ENCODE measurements around the gene CBX1. TPM values are rescaled to one million over a fixed set of nuclear protein-coding genes. Genes with fewer than 3 reads are reported as not detected.
A peak's percentile ranks its signal among the peaks of the same experiment; 100 is the strongest.

Gene CBX1
- total and polyA plus RNA-seq, 2 of the 4 experiments (the other 2 are of a cell fraction): 35.0 to 54.9 TPM

DNA sequence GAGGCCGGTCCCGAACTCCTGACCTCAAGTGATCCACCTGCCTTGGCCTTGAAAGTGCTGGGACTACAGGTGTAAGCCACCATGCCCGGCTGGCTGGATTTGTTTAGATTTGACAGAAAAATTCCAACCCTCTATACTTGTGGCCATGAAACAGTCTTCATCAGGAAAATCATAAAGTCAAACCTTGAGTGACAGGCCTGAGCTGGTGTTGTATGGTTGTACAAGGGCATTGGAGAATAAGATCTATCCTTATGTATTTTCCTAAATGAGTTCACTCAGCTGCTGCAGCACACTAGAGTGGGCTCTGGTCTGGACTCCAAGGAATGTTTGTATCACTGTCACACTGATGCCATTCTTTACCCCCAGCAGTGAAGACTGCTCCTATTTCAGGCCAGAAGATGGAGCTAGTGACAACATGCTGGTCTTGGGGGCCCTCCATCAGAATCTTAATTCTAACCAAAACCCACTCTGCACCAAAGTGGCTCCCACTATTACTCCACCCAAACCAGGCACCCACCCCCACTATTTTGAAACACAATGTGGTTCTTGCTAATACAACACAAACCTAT lies 33.7 kb upstream of the CBX1 start:
- no peak overlapping the region for H2BK15ac ChIP-seq (ENCODE audit: low read depth, low read length)
- no peak for DNase-seq
- no peak overlapping the region for H3K56ac ChIP-seq (ENCODE audit: extremely low read depth, insufficient read depth, low read length)
- in situ Hi-C loops (cut with MboI; ENCODE audit: low sequenced_read_pairs): no loop called here
- no CpG with 5 or more reads among the region's 3 CpGs for WGBS, 2 experiments (ENCODE audit: extremely low coverage in 2 of 2, insufficient read length in 1 of 2)
- H3K9ac ChIP-seq (ENCODE audit: low read depth, low read length): no peak overlapping the region
- H3K9me3 ChIP-seq (ENCODE audit: control insufficient read depth, insufficient read depth, low read length): no peaks in the 10 kb centered on the region
- no peaks in the 10 kb centered on the region for H3K4me1 ChIP-seq (ENCODE audit: control insufficient read depth, insufficient read depth, low read length)
- H3K14ac ChIP-seq (replicated peaks; ENCODE audit: low read depth, low read length): no peak overlapping the region
- no peaks in the 10 kb centered on the region for H4K20me1 ChIP-seq (ENCODE audit: insufficient read depth, low read length)
- no peak overlapping the region for H2BK120ac ChIP-seq (ENCODE audit: low read depth, low read length)
- H2BK20ac ChIP-seq (ENCODE audit: low read depth, low read length): no peak overlapping the region
- no peak overlapping the region for H4K8ac ChIP-seq (ENCODE audit: low read depth in 2 of 2, low read length in 2 of 2)
- H3K23ac ChIP-seq (ENCODE audit: low read depth, low read length): no peak overlapping the region
- H3K27ac ChIP-seq (ENCODE audit: insufficient read depth, low read length): no peak overlapping the region
- ChIA-PET POLR2A (ENCODE audit: unreplicated experiment) (no interaction called here), CTCF (no interaction called here)
- no peak overlapping the region for H2BK5ac ChIP-seq (ENCODE audit: low read depth, low read length, poor library complexity, severe bottlenecking)
- H2AFZ ChIP-seq (replicated peaks; ENCODE audit: low read length, poor library complexity): no peak overlapping the region
- H2AK5ac ChIP-seq (ENCODE audit: low read depth, low read length): no peak overlapping the region
- no peaks in the 10 kb centered on the region for H3K79me1 ChIP-seq (ENCODE audit: low read depth in 1 of 2, low read length in 2 of 2)
- dilution Hi-C loops (cut with HindIII; ENCODE audit: low sequenced_read_pairs, unreplicated experiment): no loop called here
- no peak overlapping the region for H4K5ac ChIP-seq (ENCODE audit: low read depth, low read length)
- no peak overlapping the region for H4K91ac ChIP-seq (ENCODE audit: insufficient read depth, low read depth, low read length)
- intact Hi-C loops (cut with micrococcal nuclease): loop anchor here (2.0 kb wide), 1 partner anchor 484 kb away; no protein-coding TSS in a partner anchor
- ATAC-seq (ENCODE audit: low read depth): peak; percentile 31; the same call in 1 of the 2 replicates
- no peaks in the 10 kb centered on the region for H3K9me1 ChIP-seq (ENCODE audit: insufficient read depth, low read length)
- no peak overlapping the region for H3K18ac ChIP-seq (ENCODE audit: low read depth, low read length)
- H3K36me3 ChIP-seq (ENCODE audit: control insufficient read depth, insufficient read depth, low read length): no peaks in the 10 kb centered on the region
- H3K4me2 ChIP-seq (ENCODE audit: low read depth, low read length): no peak overlapping the region
- peaks cover 25% of the 10 kb centered on the region for H3K27me3 ChIP-seq (ENCODE audit: control insufficient read depth, insufficient read depth, low read length)
- H3K4me3 ChIP-seq (ENCODE audit: insufficient read depth, low read depth, low read length): no peak overlapping the region
- BruUV-seq (replicated peaks): no TSS peak
- no peak overlapping the region for H3K4ac ChIP-seq (ENCODE audit: low read depth, low read length)
- no peak overlapping the region for H2AK9ac ChIP-seq (replicated peaks; ENCODE audit: low read depth, low read length, poor library complexity)
- TF ChIP-seq SMC3 (IDR thresholded peaks at IDR 0.05; ENCODE audit: low read depth, low read length) (0 out of 2 replicates have a peak, but pooled peaks have one; percentile 10), MAZ (IDR thresholded peaks at IDR 0.05; ENCODE audit: borderline replicate concordance, low read depth, low read length) (no peak), RFX5 (IDR thresholded peaks at IDR 0.05; ENCODE audit: low read depth, low read length) (no peak)
- TF ChIP-seq, protein P1, sequence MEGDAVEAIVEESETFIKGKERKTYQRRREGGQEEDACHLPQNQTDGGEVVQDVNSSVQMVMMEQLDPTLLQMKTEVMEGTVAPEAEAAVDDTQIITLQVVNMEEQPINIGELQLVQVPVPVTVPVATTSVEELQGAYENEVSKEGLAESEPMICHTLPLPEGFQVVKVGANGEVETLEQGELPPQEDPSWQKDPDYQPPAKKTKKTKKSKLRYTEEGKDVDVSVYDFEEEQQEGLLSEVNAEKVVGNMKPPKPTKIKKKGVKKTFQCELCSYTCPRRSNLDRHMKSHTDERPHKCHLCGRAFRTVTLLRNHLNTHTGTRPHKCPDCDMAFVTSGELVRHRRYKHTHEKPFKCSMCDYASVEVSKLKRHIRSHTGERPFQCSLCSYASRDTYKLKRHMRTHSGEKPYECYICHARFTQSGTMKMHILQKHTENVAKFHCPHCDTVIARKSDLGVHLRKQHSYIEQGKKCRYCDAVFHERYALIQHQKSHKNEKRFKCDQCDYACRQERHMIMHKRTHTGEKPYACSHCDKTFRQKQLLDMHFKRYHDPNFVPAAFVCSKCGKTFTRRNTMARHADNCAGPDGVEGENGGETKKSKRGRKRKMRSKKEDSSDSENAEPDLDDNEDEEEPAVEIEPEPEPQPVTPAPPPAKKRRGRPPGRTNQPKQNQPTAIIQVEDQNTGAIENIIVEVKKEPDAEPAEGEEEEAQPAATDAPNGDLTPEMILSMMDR (conservative IDR thresholded peaks at IDR 0.05; ENCODE audit: low read depth, low read length): peak; percentile 18; the same call in 1 of the 2 replicates
- TF ChIP-seq, protein P2, sequence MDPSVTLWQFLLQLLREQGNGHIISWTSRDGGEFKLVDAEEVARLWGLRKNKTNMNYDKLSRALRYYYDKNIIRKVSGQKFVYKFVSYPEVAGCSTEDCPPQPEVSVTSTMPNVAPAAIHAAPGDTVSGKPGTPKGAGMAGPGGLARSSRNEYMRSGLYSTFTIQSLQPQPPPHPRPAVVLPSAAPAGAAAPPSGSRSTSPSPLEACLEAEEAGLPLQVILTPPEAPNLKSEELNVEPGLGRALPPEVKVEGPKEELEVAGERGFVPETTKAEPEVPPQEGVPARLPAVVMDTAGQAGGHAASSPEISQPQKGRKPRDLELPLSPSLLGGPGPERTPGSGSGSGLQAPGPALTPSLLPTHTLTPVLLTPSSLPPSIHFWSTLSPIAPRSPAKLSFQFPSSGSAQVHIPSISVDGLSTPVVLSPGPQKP (IDR thresholded peaks at IDR 0.05; ENCODE audit: borderline replicate concordance, low read depth, low read length): no peak
